ENCODE measurements around the gene POFUT2. TPM values are rescaled to one million over a fixed set of nuclear protein-coding genes. Genes with fewer than 3 reads are reported as not detected.

POFUT2 gene
- polyA plus RNA-seq, 3 donors = 13.7 to 23.3 (median 15.9) TPM

- 62 to 74% (median 65%) methylated on average over 30 to 34 of the region's 34 CpGs for WGBS, 3 donors
- no peak overlapping the region for H3K27ac ChIP-seq (ENCODE audit: low read depth, low read length)
These were observed 4.1 kb upstream of the POFUT2 start for GRCh38 chr21:45291613-45292398.

- no peak overlapping the region for H3K27ac ChIP-seq (ENCODE audit: low read depth, low read length)
- 58 to 67% (median 66%) methylated on average over 14 of the region's 14 CpGs for WGBS, 3 donors
These were observed 3.4 kb upstream of the POFUT2 start for GRCh38 chr21:45290948-45291612.

- no peak overlapping the region for H3K27ac ChIP-seq (ENCODE audit: low read depth, low read length)
- WGBS, 3 donors = 91 to 92% (median 92%) methylated on average over 19 of the region's 19 CpGs
These were observed 2.2 kb upstream of the POFUT2 start for GRCh38 chr21:45289655-45290515.

GRCh38 chr21:45289134-45289533, 1.4 kb upstream of the POFUT2 start:
- 84 to 87% (median 85%) methylated on average over 3 of the region's 3 CpGs for WGBS, 3 donors
- H3K27ac ChIP-seq (ENCODE audit: low read depth, low read length) = no peak overlapping the region

DNA sequence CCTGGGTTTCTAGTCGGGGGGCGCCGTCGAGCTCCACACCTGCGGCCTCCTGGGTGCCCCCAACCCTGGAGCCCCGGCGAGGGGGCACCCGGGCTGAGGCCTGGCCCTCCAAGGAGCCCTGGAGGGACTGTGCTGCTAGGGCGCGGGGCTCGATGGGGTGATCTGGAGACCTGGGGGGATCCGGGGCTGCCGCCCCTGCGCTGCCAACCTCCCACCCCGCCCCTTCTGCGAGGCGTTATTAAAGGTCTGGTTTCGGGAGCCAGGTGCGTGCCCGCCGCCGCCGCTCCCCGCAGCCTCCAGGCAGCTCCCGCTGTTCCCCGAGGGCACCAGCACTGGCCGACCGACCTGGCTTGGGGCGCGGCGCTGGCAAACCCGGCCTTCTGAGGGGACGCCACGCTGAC, 746 bp upstream of the POFUT2 start:
- H3K27ac ChIP-seq (ENCODE audit: low read depth, low read length) = no peak overlapping the region
- 12 to 17% (median 16%) methylated on average over 28 to 34 of the region's 34 CpGs for WGBS, 3 donors

GRCh38 chr21:45286671-45287437, 841 bp downstream of the POFUT2 start:
- WGBS, 3 donors = 8 to 16% (median 9%) methylated on average over 45 to 54 of the region's 54 CpGs
- no peak overlapping the region for H3K27ac ChIP-seq (ENCODE audit: low read depth, low read length)

DNA sequence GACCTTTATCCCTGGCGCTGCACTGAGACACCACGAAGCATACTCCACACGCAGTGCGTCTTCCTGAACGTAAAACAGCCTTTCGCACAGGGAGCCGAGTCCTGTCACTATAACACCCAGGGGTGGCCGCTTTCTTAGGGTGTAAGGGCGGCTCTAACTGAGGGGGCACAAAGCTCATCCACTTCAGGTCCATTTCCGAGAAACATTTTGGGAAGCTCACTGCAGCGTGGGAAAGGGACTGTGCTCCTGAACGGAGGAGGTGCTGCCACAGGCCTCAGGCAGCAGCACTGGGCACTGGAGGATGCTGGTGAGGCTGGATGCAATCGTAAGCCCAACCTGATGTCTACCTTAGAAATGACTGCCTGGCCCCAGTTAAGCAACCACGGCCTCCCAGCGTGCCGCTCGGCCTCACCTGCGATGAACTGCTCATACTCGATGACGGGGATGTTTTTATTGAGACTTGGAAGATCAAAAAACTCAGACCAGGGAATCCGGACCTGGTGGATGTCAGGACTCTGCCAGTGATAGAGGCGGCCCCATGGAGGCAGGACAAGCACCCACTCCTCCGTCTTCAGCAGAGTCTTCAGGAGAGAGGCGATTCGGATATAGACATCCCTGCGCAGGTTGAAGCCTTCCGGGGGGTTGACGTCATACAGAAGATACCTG, 2.3 kb downstream of the POFUT2 start:
- no peak overlapping the region for H3K27ac ChIP-seq (ENCODE audit: low read depth, low read length)
- 90 to 95% (median 94%) methylated on average over 28 of the region's 28 CpGs for WGBS, 3 donors

DNA sequence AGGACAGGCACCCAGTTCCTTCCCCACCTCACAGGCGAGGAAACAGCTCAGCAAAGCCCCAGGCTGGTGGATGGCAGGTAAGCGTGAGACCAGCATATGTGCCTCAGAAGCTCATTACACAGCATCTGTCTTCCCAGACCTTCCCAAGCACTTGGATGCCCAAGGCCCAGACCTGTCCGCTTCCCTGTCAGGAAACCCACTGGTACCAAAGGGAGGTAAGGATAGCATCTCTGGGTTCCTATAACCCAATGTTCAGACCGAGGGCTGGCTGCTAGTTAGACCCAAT, 3.3 kb downstream of the POFUT2 start:
- WGBS, 3 donors = 93 to 99% (median 93%) methylated on average over 4 of the region's 4 CpGs

DNA sequence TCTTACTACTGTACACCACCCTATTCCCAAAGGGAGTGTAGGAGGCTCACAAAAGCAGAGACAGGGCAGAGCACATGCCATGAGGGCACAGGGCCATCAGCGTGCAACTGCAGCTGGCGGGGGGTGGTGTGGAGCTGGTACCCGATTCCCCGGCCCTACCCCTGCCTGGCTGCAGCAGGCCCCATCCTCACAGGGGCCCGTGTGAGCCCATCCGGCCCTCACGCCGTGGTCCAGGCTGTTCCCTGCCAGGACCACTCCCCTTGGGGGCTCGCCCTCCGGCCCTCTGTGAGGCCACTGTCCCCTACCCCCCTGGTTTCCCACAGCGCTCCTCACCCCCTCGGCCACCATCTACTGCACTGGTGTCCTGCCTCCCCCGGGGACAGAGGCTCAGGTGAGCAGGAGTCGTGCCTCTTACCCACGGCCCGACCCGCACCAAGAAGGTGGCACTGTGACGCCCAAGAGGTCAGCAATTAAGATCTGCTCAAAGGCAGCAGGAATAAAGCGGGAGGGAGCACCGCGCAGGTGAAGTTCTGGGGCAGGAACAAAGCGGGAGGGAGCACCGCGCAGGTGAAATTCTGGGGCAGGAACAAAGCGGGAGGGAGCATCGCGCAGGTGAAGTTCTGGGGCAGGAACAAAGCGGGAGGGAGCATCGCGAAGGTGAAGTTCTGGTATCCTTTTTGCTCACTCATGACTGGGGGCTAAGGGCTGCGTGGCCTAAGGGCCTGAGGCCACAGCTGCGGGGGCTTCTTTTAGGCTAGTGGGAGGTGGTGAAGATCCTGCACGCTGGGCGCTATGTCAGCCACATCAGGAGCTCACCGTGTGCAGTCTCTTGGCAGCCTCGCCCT, 3.9 kb downstream of the POFUT2 start:
- no peak overlapping the region for H3K27ac ChIP-seq (ENCODE audit: low read depth, low read length)
- 90 to 93% (median 92%) methylated on average over 35 to 36 of the region's 36 CpGs for WGBS, 3 donors

More for the DNA sequence above, 3.3 kb downstream of the POFUT2 start:
- no peak overlapping the region for H3K27ac ChIP-seq (ENCODE audit: low read depth, low read length)

GRCh38 chr21:45283035-45283610, 4.6 kb downstream of the POFUT2 start:
- H3K27ac ChIP-seq (ENCODE audit: low read depth, low read length) = no peak overlapping the region
- WGBS, 3 donors = 87 to 93% (median 88%) methylated on average over 19 to 29 of the region's 31 CpGs

GRCh38 chr21:45282283-45283034, 5.2 kb downstream of the POFUT2 start:
- no peak overlapping the region for H3K27ac ChIP-seq (ENCODE audit: low read depth, low read length)
- WGBS, 3 donors = 90 to 95% (median 92%) methylated on average over 22 of the region's 22 CpGs

DNA sequence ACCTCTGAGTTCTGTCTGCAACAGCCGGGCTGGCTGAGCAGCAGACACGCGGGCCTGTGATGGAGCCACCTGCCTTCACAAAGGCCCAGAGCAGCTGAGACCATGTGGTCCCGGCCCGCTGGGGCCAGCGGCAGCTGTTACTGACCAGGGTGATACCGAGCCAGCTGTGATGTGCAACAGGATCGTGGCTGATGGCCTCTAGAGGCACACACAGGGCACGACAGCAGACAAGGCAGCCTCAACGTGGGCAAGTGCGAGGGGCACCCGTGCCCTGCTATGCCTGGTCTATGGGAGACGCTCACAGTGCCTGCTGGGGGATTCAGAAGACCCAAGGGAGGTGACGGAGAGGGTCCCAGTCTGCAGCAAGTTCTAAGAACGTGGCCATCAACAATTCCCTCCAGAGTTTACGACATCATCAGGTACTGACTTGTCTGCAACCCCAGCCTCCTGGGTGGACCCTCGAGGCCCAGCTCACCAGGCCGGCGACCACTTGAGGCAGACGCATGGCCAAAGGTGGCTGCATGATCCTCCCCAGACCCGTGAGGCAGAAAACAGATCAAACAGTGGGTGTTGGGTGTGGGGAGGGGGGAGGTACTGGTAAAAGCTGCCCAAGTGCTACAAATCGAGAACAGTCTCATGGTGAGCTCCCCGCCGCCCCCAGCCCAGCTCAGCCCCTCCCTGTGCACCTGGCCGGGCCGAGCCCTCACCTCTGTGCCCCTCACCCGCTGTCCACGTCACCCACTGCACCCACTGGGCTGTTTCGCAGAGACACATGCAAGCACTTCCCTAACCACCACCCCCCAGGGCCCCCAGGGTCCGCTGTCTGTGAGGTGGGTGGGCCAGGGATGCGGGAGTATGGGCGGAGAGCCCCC, 6.0 kb downstream of the POFUT2 start:
- no peak overlapping the region for H3K27ac ChIP-seq (ENCODE audit: low read depth, low read length)
- 88 to 94% (median 91%) methylated on average over 30 to 32 of the region's 32 CpGs for WGBS, 3 donors

DNA sequence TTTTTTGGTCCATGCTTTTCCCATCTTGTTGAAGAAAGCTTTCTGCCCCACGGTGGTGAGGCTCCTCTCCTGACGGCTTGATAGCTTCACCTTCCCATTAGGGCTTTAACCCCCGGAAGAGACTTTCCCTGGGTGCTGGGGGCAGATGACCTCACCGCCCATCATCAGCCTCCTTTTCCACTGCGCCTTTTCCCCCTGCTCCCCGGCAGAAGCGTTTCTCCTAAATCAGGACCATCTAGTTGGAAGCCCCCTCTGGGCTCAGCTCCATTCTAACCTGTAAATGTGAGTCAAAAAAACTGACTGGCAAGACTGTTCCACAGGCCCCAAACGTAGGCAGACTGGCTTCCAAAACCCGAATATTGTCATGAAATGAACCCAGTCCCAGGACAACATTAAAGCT, 6.7 kb downstream of the POFUT2 start:
- no peak overlapping the region for H3K27ac ChIP-seq (ENCODE audit: low read depth, low read length)
- WGBS, 3 donors = 89 to 92% (median 91%) methylated on average over 9 of the region's 9 CpGs

DNA sequence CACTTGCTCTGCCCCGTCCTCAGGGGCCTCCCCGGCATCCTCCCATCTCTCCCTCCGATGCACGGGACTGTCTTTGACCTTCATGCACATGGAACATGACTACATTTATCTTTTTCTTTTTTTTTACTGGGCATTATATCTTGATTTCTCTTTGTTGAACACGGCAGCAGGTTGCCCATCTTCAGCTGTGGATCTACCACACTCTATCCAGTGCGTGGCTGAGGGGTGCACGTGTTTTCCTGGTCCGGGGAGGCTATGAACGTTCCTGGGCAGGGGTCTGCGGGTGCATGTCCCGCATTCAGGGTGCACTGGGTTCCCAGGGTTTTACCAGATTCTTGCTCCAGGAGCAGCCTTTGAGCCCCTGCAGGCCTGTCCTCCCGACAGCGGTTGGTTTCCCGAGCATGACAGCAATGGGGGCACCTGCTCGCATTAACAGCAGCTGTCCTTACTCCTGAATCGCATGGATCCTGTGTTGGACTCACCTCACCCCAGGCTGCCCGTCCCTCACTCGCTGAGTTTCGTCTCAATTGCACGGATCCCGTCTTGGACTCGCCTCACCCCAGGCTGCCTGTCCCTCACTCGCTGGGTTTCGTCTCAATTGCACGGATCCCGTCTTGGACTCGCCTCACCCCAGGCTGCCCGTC, 7.4 kb downstream of the POFUT2 start:
- no peak overlapping the region for H3K27ac ChIP-seq (ENCODE audit: low read depth, low read length)
- 94 to 96% (median 96%) methylated on average over 28 of the region's 28 CpGs for WGBS, 3 donors

Measured in adipose tissue (tissue), 3 donors.